Stimulated activated CD8-positive, alpha-beta memory T cell treated with anti-CD3 and anti-CD28 coated beads, Interleukin-4, amount 100 ng/mL, for 48 hours (primary cell): ENCODE measurements around the gene ATP6V0A4.
"Not testable (repeated sequence)": the region's sequence is repeated elsewhere in the genome, so short reads cannot be mapped to it uniquely, and the experiment has no call there.

Source experiments
- DNase-seq: peaks from one replicate; pipeline ENCODE4 v3.0.0-alpha.2; 2020

ATP6V0A4 gene

GRCh38 chr7:138797715-138798320 lies at the start of gene ATP6V0A4, which contains the start of gene TMEM213:
ATP6V0A4 (minus strand) TSS chr7:138798196; CDS start chr7:138771247, 26,949 bp downstream.
TMEM213 (plus strand) TSS chr7:138797994; CDS start chr7:138798105, 111 bp downstream.
- DNase-seq = no peak

GRCh38 chr7:138845711-138846110 lies 47.7 kb upstream of the ATP6V0A4 start:
- no peak for DNase-seq

GRCh38 chr7:138843632-138844580 lies 45.9 kb upstream of the ATP6V0A4 start:
- no peak for DNase-seq

- no peak for DNase-seq
These were observed 44.1 kb upstream of the ATP6V0A4 start for GRCh38 chr7:138842111-138842510.

GRCh38 chr7:138838166-138838565 lies 40.2 kb upstream of the ATP6V0A4 start:
- DNase-seq = no peak

- no peak for DNase-seq
These were observed 39.6 kb upstream of the ATP6V0A4 start for GRCh38 chr7:138837627-138838026.

GRCh38 chr7:138835087-138835486 lies 37.1 kb upstream of the ATP6V0A4 start:
- no peak for DNase-seq

GRCh38 chr7:138834583-138834982 lies 36.6 kb upstream of the ATP6V0A4 start:
- DNase-seq = peak; percentile 35

- DNase-seq = no peak
These were observed 35.6 kb upstream of the ATP6V0A4 start for GRCh38 chr7:138833596-138833995.

- no peak for DNase-seq
These were observed 35.0 kb upstream of the ATP6V0A4 start for GRCh38 chr7:138832966-138833365.

GRCh38 chr7:138829335-138829734 lies 31.3 kb upstream of the ATP6V0A4 start:
- no peak for DNase-seq

- DNase-seq = no peak
These were observed 30.3 kb upstream of the ATP6V0A4 start for GRCh38 chr7:138828302-138828701.

- DNase-seq = no peak
These were observed 27.2 kb upstream of the ATP6V0A4 start for GRCh38 chr7:138825049-138825721.

GRCh38 chr7:138822867-138823535 lies 25.0 kb upstream of the ATP6V0A4 start:
- DNase-seq = no peak

- DNase-seq = no peak
These were observed 23.9 kb upstream of the ATP6V0A4 start for GRCh38 chr7:138821912-138822311.

- no peak for DNase-seq
These were observed 21.6 kb upstream of the ATP6V0A4 start for GRCh38 chr7:138819625-138820024.

- no peak for DNase-seq
These were observed 18.7 kb upstream of the ATP6V0A4 start for GRCh38 chr7:138816650-138817049.

GRCh38 chr7:138814816-138815332 lies 16.9 kb upstream of the ATP6V0A4 start:
- no peak for DNase-seq

- no peak for DNase-seq
These were observed 15.9 kb upstream of the ATP6V0A4 start for GRCh38 chr7:138813945-138814344.

- not testable (repeated sequence) for DNase-seq
These were observed 13.3 kb upstream of the ATP6V0A4 start for GRCh38 chr7:138811327-138811726.

- no peak for DNase-seq
These were observed 11.3 kb upstream of the ATP6V0A4 start for GRCh38 chr7:138809346-138809745.

GRCh38 chr7:138804618-138805017 lies 6.6 kb upstream of the ATP6V0A4 start:
- no peak for DNase-seq

GRCh38 chr7:138802706-138803105 lies 4.7 kb upstream of the ATP6V0A4 start:
- DNase-seq = no peak
